ENCODE measurements around the gene SYK. TPM values are rescaled to one million over a fixed set of nuclear protein-coding genes. Genes with fewer than 3 reads are reported as not detected.

SYK gene
- total RNA-seq, result 6.5 and 7.5 TPM in 2 replicates

DNA sequence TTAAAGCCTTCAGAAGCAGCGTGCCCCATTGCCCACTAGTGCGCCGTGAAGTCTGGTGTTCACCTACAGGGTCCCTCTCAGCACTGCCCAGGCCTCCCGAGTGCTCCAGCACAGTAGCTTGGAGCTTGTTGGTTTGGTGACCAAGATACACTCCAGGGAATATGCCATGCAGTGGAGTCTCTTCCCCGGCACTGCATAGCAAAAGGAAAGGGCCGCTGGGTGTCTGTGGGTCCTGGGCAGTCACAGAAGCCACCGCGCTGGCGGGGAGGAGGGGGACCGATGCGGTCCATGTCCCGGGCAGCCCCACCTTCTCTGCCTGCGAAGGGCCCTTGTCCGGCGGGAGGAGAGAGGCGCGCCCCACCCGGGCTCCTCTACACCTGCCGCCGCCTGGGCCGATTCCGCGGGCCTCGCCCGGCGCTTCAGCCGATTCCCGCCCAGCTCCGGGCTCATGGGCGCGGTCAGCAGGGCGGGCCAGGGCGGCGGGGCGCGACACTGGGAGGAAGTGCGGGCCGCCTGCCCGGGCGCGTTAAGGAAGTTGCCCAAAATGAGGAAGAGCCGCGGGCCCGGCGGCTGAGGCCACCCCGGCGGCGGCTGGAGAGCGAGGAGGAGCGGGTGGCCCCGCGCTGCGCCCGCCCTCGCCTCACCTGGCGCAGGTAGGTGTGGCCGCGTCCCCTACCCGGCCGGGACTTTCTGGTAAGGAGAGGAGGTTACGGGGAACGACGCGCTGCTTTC lies at the start of gene SYK:
SYK (plus strand) TSS at position 579 of the 732 bp plus-strand sequence. CDS start 42,080 bp downstream, outside the sequence.

Other genes with a start within 250 kb of the SYK start
- gene DIRAS2, start 159.0 kb upstream of the SYK start, total RNA-seq, result 3.4 and 9.8 TPM in 2 replicates